HUES64 (cell line): Measurements from ENCODE around the gene VPS16. TPM values are rescaled to one million over a fixed set of nuclear protein-coding genes. Genes with fewer than 3 reads are reported as not detected.

Experiments
- H3K27ac ChIP-seq: 2 replicates; pipeline ENCODE4 v1.7.0; 2013; ENCODE audit warnings: low read depth, low read length, inconsistent platforms
- H3K27me3 ChIP-seq: 2 replicates; pipeline ENCODE4 v1.6.1; 2013; ENCODE audit warnings: mild to moderate bottlenecking, low read length; ENCODE audit not compliant: insufficient read depth
- H3K36me3 ChIP-seq: 2 replicates; pipeline ENCODE4 v1.6.1; 2013; ENCODE audit warnings: mild to moderate bottlenecking, low read length; ENCODE audit not compliant: insufficient read depth
- H3K4me1 ChIP-seq: 2 replicates; pipeline ENCODE4 v1.6.1; 2013; ENCODE audit warnings: mild to moderate bottlenecking, low read length, moderate library complexity; ENCODE audit not compliant: insufficient read depth
- H3K4me3 ChIP-seq: 2 replicates; pipeline ENCODE4 v1.5.1; 2013; ENCODE audit warnings: mild to moderate bottlenecking, low read length, moderate library complexity
- H3K9ac ChIP-seq: 2 replicates; pipeline ENCODE4 v1.6.1; 2013; ENCODE audit warnings: mild to moderate bottlenecking, low read depth, low read length
- H3K9me3 ChIP-seq: 2 replicates; pipeline ENCODE4 v1.6.1; 2013; ENCODE audit warnings: low read depth, low read length; ENCODE audit not compliant: insufficient read depth
- WGBS: fragments of 150-250, 120-280 bp; methylation state at CpG from one replicate; pipeline ENCODE4 v1.1.7; 2013; ENCODE audit warnings: missing lambda C conversion rate; 5-methylcytosine and 5-hydroxymethylcytosine counted together
- polyA plus RNA-seq, 2 experiments: library from polyadenylated mRNA; stranded (reverse); fragments of 50-300 nt; gene quantifications; one replicate each; pipeline ENCODE4 v1.2.3, GENCODE V29; 2013

Gene VPS16
- 19.5 TPM for polyA plus RNA-seq (2013, experiment 1 of 2)
- 20.0 TPM for polyA plus RNA-seq (2013, experiment 2 of 2)

DNA sequence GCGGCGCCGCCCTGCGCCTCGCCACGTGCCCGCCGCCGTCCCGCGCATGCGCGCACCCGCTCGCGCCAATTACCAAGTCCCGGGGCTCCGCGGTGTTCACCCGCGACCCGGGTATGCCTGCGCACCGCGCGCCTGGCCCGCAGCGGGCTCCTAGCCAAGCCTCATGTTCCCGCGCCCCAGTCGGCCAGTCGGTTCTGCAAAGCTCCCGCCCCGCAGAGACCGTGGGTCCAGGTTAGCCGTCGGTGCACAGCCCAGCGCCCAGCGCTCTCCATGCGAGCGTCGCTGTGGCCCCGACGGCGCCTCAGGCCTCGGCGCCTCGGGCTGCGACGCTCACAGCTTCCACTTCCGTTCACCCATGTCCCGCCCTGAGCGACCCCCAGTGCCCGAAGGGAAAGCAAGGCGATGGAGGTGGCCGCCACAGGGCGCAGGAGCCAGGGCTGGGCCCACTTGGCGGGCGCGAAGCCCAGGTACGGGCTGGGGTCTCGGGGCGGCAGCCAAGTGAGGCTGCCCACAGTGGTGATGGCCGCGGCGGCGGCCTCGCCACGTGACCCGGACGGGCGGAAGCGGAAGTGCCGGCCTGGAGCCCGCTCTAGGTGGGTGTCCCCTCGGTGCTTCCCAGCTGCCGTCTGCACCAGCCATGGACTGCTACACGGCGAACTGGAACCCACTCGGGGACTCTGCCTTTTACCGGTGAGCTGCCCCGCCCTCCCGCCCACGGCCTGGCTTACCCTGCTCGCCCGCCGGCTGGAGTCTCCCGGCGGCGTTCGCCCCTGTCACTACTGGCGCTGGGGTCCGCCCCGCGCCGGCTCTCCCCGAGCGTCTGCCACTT lies at the start of gene VPS16, which contains the start of gene PCED1A:
VPS16 (plus strand) TSS at position 608 of the 829 bp plus-strand sequence; CDS start at position 638, 30 bp downstream.
PCED1A (minus strand) TSS at position 518 of the 829 bp plus-strand sequence. CDS start 743 bp downstream, outside the sequence.
- H3K36me3 ChIP-seq: peaks cover 6% of the 10 kb centered on the region; the same call in 1 of the 2 replicates
- peak within 1 kb of the TSS; percentile 76 for H3K9ac ChIP-seq
- peaks cover 3% of the 10 kb centered on the region; the same call in 1 of the 2 replicates for H3K4me1 ChIP-seq
- peak within 1 kb of the TSS; percentile 79 for H3K4me3 ChIP-seq
- peaks cover 18% of the 10 kb centered on the region for H3K27me3 ChIP-seq
- whole genome bisulfite sequencing: 20% methylated on average over 98 of the region's 98 CpGs
- H3K27ac ChIP-seq: no peak within 1 kb of the TSS
- no peaks in the 10 kb centered on the region for H3K9me3 ChIP-seq

DNA sequence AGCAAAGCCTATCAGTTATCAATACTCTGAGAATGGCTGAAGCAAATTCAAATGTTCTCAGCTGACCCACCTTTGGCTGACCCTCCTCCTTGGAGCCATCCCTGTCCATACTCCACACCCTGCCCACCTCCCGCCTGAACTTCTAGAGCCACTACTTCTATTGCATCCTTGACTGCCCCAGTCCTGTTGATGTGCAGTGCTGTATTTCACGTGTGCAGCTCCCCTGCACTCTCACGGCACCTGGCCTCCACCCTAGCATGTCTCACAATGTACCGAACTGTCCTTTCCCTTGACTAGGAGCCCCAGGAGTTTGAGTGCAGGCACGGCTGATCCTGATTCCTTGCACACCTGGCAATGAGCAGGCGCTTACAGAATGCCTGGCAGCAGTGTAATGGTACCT lies 47.1 kb upstream of the VPS16 start:
- Histone ChIP-seq H3K27ac (no peak overlapping the region), H3K36me3 (peaks cover 49% of the 10 kb centered on the region), H3K9ac (no peak overlapping the region), H3K4me1 (no peaks in the 10 kb centered on the region), H3K27me3 (no peaks in the 10 kb centered on the region), H3K4me3 (no peak overlapping the region), H3K9me3 (no peaks in the 10 kb centered on the region)
- 92% methylated on average over 6 of the region's 6 CpGs for WGBS

- 95% methylated on average over 23 of the region's 23 CpGs for WGBS
These were observed 46.3 kb upstream of the VPS16 start for GRCh38 chr20:2794202-2794748.

GRCh38 chr20:2794866-2795447 lies 45.6 kb upstream of the VPS16 start:
- H3K27me3 ChIP-seq: peaks cover under 1% of the 10 kb centered on the region; the same call in 1 of the 2 replicates
- H3K4me1 ChIP-seq: peaks cover 8% of the 10 kb centered on the region; the same call in 1 of the 2 replicates
- no peak overlapping the region for H3K27ac ChIP-seq
- no peak overlapping the region for H3K9ac ChIP-seq
- peaks cover 51% of the 10 kb centered on the region for H3K36me3 ChIP-seq
- no peaks in the 10 kb centered on the region for H3K9me3 ChIP-seq
- 95% methylated on average over 11 of the region's 11 CpGs for whole genome bisulfite sequencing
- no peak overlapping the region for H3K4me3 ChIP-seq

More at GRCh38 chr20:2794202-2794748, 46.3 kb upstream of the VPS16 start:
- Histone ChIP-seq H3K4me3 (no peak overlapping the region), H3K4me1 (peaks cover 3% of the 10 kb centered on the region; the same call in 1 of the 2 replicates), H3K9me3 (no peaks in the 10 kb centered on the region), H3K36me3 (peaks cover 51% of the 10 kb centered on the region), H3K9ac (no peak overlapping the region), H3K27ac (no peak overlapping the region), H3K27me3 (no peaks in the 10 kb centered on the region; the same call in 1 of the 2 replicates)

DNA sequence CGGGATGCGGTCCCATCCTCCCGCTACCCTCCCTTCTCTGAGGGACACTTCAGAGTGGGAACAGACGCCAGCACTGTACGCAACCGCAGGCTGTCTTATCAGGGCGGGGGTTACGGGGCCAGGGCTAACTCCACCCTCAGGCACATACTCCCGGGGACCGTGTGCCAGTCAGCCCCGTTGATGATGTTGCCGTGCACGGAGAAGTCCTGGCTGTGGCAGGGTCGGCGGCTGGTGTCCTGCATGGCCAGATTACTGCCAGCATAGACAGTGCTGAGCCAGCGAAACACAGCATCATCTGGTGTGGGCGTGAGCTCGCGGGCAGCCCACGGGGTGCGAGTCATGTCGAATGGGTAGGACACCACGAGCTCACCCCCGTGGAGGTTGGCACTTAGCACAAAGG lies 45.1 kb upstream of the VPS16 start:
- H3K9ac ChIP-seq: no peak overlapping the region
- H3K4me1 ChIP-seq: peaks cover 8% of the 10 kb centered on the region; the same call in 1 of the 2 replicates
- H3K27ac ChIP-seq: no peak overlapping the region
- H3K36me3 ChIP-seq: peaks cover 51% of the 10 kb centered on the region
- H3K4me3 ChIP-seq: no peak overlapping the region
- 95% methylated on average over 24 of the region's 24 CpGs for WGBS
- peaks cover 4% of the 10 kb centered on the region; the same call in 1 of the 2 replicates for H3K27me3 ChIP-seq
- no peaks in the 10 kb centered on the region for H3K9me3 ChIP-seq

DNA sequence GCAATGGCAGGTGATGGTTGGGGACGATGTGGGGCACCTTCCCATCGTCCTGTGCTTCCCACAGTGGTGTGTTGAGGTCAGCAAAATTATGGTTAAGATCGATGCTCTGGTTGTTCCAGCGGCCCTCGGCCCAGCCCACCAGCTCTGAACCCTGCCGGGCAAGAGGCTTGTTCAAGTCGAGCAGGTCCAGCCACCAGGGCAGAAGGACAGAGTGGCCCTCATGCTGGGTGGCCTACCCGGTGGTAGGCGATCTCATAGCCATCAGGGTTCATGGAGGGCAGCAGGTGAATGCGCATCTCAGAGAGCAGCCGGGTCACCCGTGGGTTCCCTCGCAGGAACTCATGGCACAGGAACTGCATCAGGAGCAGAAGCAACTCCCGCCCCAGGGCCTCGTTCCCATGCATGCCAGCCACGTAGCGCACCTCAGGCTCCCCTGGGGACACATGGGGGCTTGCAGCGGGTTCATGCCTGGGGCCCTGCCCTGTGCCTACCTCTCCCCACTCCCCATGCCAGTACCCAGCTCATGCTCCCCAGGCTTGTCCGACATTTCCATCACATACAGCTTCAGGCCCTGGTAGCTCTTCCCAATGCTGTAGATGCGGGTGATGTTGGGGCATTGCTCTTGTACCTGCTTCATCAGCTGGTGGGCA lies 44.4 kb upstream of the VPS16 start:
- H3K4me1 ChIP-seq: peaks cover 9% of the 10 kb centered on the region; the same call in 1 of the 2 replicates
- no peak overlapping the region for H3K9ac ChIP-seq
- H3K4me3 ChIP-seq: no peak overlapping the region
- H3K27ac ChIP-seq: no peak overlapping the region
- H3K36me3 ChIP-seq: peaks cover 51% of the 10 kb centered on the region
- 95% methylated on average over 20 of the region's 20 CpGs for WGBS
- H3K27me3 ChIP-seq: peaks cover 8% of the 10 kb centered on the region
- H3K9me3 ChIP-seq: no peaks in the 10 kb centered on the region

DNA sequence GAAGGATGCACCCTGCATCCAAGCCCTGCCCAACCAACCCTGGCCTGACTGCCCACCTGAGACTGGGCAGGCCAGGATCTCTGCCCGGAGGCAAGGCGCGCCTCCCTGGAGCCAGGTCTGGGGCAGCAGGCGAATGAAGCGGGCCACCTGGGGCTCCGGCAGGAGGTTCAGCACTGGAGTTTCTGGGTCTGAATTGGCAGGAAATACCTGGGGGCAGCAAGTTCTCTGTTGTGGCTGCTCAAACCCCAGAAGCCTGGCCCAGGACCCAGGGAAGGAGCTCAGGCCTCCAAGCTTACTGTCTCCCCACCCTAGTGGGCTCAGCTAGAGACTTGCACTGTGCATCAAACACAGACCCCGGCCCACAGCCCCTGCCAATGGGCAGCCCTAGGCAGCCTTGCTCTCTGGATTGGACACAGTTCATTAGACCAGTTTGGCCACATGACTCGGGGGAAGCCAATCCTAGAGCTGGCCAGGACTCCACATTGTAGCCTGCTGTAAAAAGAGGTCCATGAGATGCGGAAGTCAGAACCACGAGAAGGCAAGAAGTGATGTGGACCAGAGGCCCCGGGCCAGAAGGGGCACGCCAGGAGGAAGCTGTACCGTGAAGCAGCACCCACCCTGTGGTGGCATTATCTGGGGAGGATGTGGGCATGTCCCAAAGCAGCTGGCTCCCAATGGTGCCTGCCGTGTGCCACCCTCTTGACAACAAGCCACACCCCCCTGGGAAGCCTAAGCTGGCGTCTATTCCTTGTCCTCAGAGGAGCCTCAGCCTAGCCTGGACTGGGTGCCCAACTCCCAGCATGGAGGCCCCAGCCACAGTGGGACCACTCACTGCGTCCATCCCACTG lies 43.2 kb upstream of the VPS16 start:
- Histone ChIP-seq H3K27me3 (peaks cover 21% of the 10 kb centered on the region), H3K9ac (no peak overlapping the region), H3K4me1 (peaks cover 13% of the 10 kb centered on the region; the same call in 1 of the 2 replicates), H3K4me3 (no peak overlapping the region), H3K27ac (no peak overlapping the region), H3K9me3 (no peaks in the 10 kb centered on the region), H3K36me3 (peaks cover 51% of the 10 kb centered on the region)
- 87% methylated on average over 16 of the region's 16 CpGs for WGBS

DNA sequence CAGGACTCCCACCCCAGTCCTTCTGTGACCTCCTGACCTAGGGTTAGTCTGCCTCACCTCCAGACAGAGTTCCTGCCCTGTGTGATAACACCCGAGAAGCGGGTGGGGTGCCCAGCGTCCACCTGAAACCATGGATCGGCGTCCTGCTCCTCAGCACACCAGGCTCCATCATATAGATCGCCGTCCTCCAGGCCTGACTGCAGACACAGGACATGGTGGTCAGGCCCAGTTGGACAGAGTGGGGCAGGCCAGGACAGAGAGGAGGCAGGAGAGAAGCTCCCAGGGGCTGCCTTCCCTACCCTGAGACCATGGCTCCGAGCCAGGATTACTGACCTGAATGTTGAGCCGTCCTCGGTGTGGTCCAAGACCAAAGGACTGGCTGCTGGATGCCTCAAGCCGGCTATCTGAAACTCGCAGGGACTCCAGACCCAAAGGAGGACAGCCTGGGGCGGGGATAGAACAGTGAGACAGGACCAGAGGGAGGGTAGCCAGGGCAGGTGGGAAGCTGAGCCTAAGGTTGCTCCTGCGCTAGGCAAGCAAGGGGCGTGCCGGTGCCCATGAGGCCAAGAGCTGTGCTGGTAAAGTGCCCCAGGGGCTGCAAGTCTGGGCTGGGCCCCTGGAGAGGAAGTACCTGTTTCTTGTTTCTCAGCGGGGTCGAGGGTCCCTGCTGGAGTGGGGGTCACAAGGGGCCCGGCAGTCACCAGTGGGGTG lies 42.3 kb upstream of the VPS16 start:
- Histone ChIP-seq H3K9me3 (no peaks in the 10 kb centered on the region), H3K4me1 (peaks cover 13% of the 10 kb centered on the region; the same call in 1 of the 2 replicates), H3K27ac (no peak overlapping the region), H3K27me3 (peaks cover 30% of the 10 kb centered on the region), H3K4me3 (no peak overlapping the region), H3K36me3 (peaks cover 51% of the 10 kb centered on the region), H3K9ac (no peak overlapping the region)
- 90% methylated on average over 19 of the region's 19 CpGs for whole genome bisulfite sequencing

GRCh38 chr20:2798814-2799213 lies 41.7 kb upstream of the VPS16 start:
- 58% methylated on average over 6 of the region's 6 CpGs for WGBS

More at GRCh38 chr20:2798814-2799213, 41.7 kb upstream of the VPS16 start:
- H3K27ac ChIP-seq: no peak overlapping the region
- H3K36me3 ChIP-seq: peaks cover 48% of the 10 kb centered on the region
- H3K4me1 ChIP-seq: peaks cover 13% of the 10 kb centered on the region; the same call in 1 of the 2 replicates
- peak overlapping the region; percentile 82; the same call in 1 of the 2 replicates for H3K9ac ChIP-seq
- peak overlapping the region; percentile 88 for H3K4me3 ChIP-seq
- H3K9me3 ChIP-seq: no peaks in the 10 kb centered on the region
- peaks cover 35% of the 10 kb centered on the region for H3K27me3 ChIP-seq
